DND-41 (cell line): ENCODE measurements around the gene CDC25B.

Experiments
- ATAC-seq: fragments of 200-7000 bp; cut with Tn5 transposase; 3 replicates; pipeline ENCODE4 v1.9.1; 2021; ENCODE audit warnings: low read depth; ENCODE audit not compliant: insufficient read depth
- DNase-seq: peaks from one replicate; pipeline ENCODE4 v3.0.0-alpha.2; 2020
- H2AFZ ChIP-seq: 2 replicates; pipeline ENCODE4 v1.6.0; 2012; ENCODE audit warnings: low read depth, low read length
- H3K27ac ChIP-seq: 2 replicates; pipeline ENCODE4 v1.5.1; 2012; ENCODE audit warnings: low read length, inconsistent platforms
- H3K27me3 ChIP-seq: fragments of 200-600 bp; sonication (generic); 2 replicates; pipeline ENCODE4 v1.6.0; 2012; ENCODE audit warnings: low read length, mild to moderate bottlenecking, inconsistent platforms; ENCODE audit not compliant: insufficient read depth, poor library complexity
- H3K36me3 ChIP-seq: 2 replicates; pipeline ENCODE4 v1.5.1; 2012; ENCODE audit warnings: low read length, inconsistent platforms; ENCODE audit not compliant: insufficient read depth
- H3K4me1 ChIP-seq: 2 replicates; pipeline ENCODE4 v1.5.1; 2012; ENCODE audit warnings: mild to moderate bottlenecking, low read length; ENCODE audit not compliant: insufficient read depth
- H3K4me2 ChIP-seq: 2 replicates; pipeline ENCODE4 v1.6.0; 2012; ENCODE audit warnings: mild to moderate bottlenecking, moderate library complexity, low read length, inconsistent platforms; ENCODE audit not compliant: insufficient read depth
- H3K4me3 ChIP-seq, 2 experiments: fragments of 200-600 bp in 1 of 2; shearing (Covaris generic) in 1 of 2; 2 replicates each; pipeline ENCODE4 v1.5.1; 2012 to 2016; ENCODE audit warnings: inconsistent platforms in 2 of 2, low read length in 2 of 2, mild to moderate bottlenecking in 2 of 2, low read depth in 1 of 2, moderate library complexity in 1 of 2
- H3K79me2 ChIP-seq: 2 replicates; pipeline ENCODE4 v1.6.0; 2012; ENCODE audit warnings: low read length, inconsistent platforms; ENCODE audit not compliant: insufficient read depth
- H3K9ac ChIP-seq: 2 replicates; pipeline ENCODE4 v1.6.0; 2012; ENCODE audit warnings: low read depth, mild to moderate bottlenecking, inconsistent platforms, low read length, moderate library complexity
- H3K9me3 ChIP-seq: 2 replicates; pipeline ENCODE4 v1.5.1; 2012; ENCODE audit warnings: low read length, moderate library complexity, mild to moderate bottlenecking, inconsistent platforms; ENCODE audit not compliant: insufficient read depth, severe bottlenecking
- H4K20me1 ChIP-seq: 2 replicates; pipeline ENCODE4 v1.6.0; 2012; ENCODE audit warnings: low read length; ENCODE audit not compliant: insufficient read depth
- CTCF ChIP-seq: IDR thresholded peaks from 2 replicates; pipeline ENCODE4 v1.5.1; 2012; ENCODE audit warnings: borderline replicate concordance, low read length, moderate library complexity, mild to moderate bottlenecking; ENCODE audit not compliant: poor library complexity, severe bottlenecking; ENCODE audit errors: extremely low read depth
- EZH2 ChIP-seq: IDR thresholded peaks from 3 replicates; pipeline ENCODE4 v1.6.1; 2012; ENCODE audit warnings: borderline replicate concordance, low read depth, mild to moderate bottlenecking, moderate library complexity, low read length, inconsistent platforms; ENCODE audit not compliant: severe bottlenecking

Gene CDC25B

GRCh38 chr20:3763671-3764601, 32.2 kb upstream of the CDC25B start:
- H3K27me3 ChIP-seq: no peaks in the 10 kb centered on the region
- H3K9me3 ChIP-seq: no peaks in the 10 kb centered on the region
- H3K9ac ChIP-seq: 0 out of 2 replicates have a peak overlapping the region, but pooled peaks have one; percentile 93
- no peak overlapping the region for H3K4me2 ChIP-seq
- H3K79me2 ChIP-seq: peaks cover 58% of the 10 kb centered on the region
- H3K4me3 ChIP-seq: no peak overlapping the region
- H3K27ac ChIP-seq: no peak overlapping the region
- H2AFZ ChIP-seq: no peak overlapping the region
- peaks cover 38% of the 10 kb centered on the region; the same call in 1 of the 2 replicates for H4K20me1 ChIP-seq
- peaks cover 25% of the 10 kb centered on the region for H3K36me3 ChIP-seq
- ATAC-seq: no peak
- DNase-seq: no peak
- peaks cover 42% of the 10 kb centered on the region for H3K4me1 ChIP-seq
- no peak for TF ChIP-seq EZH2
- TF ChIP-seq CTCF: no peak

GRCh38 chr20:3764659-3765058, 31.5 kb upstream of the CDC25B start:
- DNase-seq: no peak
- Histone ChIP-seq H3K4me1 (peaks cover 46% of the 10 kb centered on the region), H2AFZ (no peak overlapping the region), H3K4me3 (no peak overlapping the region), H3K9me3 (no peaks in the 10 kb centered on the region), H3K27ac (no peak overlapping the region; the same call in 1 of the 2 replicates), H3K9ac (0 out of 2 replicates have a peak overlapping the region, but pooled peaks have one; percentile 93), H3K27me3 (no peaks in the 10 kb centered on the region), H3K4me2 (peak overlapping the region; percentile 100; the same call in 1 of the 2 replicates), H3K36me3 (peaks cover 18% of the 10 kb centered on the region), H3K79me2 (peaks cover 55% of the 10 kb centered on the region), H4K20me1 (peaks cover 31% of the 10 kb centered on the region; the same call in 1 of the 2 replicates)
- TF ChIP-seq CTCF (no peak), EZH2 (no peak)
- no peak for ATAC-seq

- peak overlapping the region; percentile 100; the same call in 1 of the 2 replicates for H3K4me2 ChIP-seq
- DNase-seq: no peak
These were observed 30.8 kb upstream of the CDC25B start for GRCh38 chr20:3765171-3765882.

More at GRCh38 chr20:3765171-3765882, 30.8 kb upstream of the CDC25B start:
- peaks cover 46% of the 10 kb centered on the region for H3K4me1 ChIP-seq
- peaks cover 24% of the 10 kb centered on the region; the same call in 1 of the 2 replicates for H4K20me1 ChIP-seq
- H3K27me3 ChIP-seq: no peaks in the 10 kb centered on the region
- H3K36me3 ChIP-seq: peaks cover 14% of the 10 kb centered on the region; the same call in 1 of the 2 replicates
- H3K79me2 ChIP-seq: peaks cover 50% of the 10 kb centered on the region
- H3K9ac ChIP-seq: peak overlapping the region; percentile 93
- TF ChIP-seq CTCF (no peak), EZH2 (no peak)
- peak overlapping the region; percentile 23; the same call in 1 of the 2 replicates for H3K27ac ChIP-seq
- H2AFZ ChIP-seq: no peak overlapping the region
- no peaks in the 10 kb centered on the region for H3K9me3 ChIP-seq
- 0 out of 4 replicates have a peak overlapping the region, but pooled peaks of 1 of the 2 experiments have one; percentile 92 for H3K4me3 ChIP-seq
- no peak for ATAC-seq
